Endothelial cell of umbilical vein (primary cell): ENCODE results near the gene EDN2.

Source experiments
- CTCF ChIP-seq, 2 donors: IDR thresholded peaks; 1 replicate in 1 of 2; 2 replicates in 1 of 2; pipeline ENCODE4 v1.5.1; 2011; ENCODE audit warnings: low read length in 2 of 2, mild to moderate bottlenecking in 2 of 2, moderate library complexity in 2 of 2, control low read depth in 1 of 2, inconsistent platforms in 1 of 2, low read depth in 1 of 2; ENCODE audit not compliant: insufficient read depth in 1 of 2; ENCODE audit errors: extremely low read depth in 1 of 2
- MAX ChIP-seq: IDR thresholded peaks from 2 replicates; pipeline ENCODE4 v1.6.1; 2011; ENCODE audit not compliant: insufficient read depth, insufficient read length
- MYC ChIP-seq: IDR thresholded peaks from one replicate; pipeline ENCODE4 v1.6.1; 2011; ENCODE audit warnings: mild to moderate bottlenecking, low read depth, low read length
- POLR2A ChIP-seq: IDR thresholded peaks from 2 replicates; pipeline ENCODE4 v1.6.1; 2012; ENCODE audit warnings: low read depth, mild to moderate bottlenecking, control low read depth, low read length
- POLR2AphosphoS5 ChIP-seq: IDR thresholded peaks from 2 replicates; pipeline ENCODE4 v1.6.1; 2012; ENCODE audit warnings: low read depth, mild to moderate bottlenecking, control low read depth, low read length, moderate library complexity; ENCODE audit not compliant: insufficient read depth

- no peak for TF ChIP-seq MAX
- no peak for TF ChIP-seq MYC
- no peak for TF ChIP-seq CTCF (IDR thresholded peaks at IDR 0.05; ENCODE audit: extremely low read depth in 1 of 2, insufficient read depth in 1 of 2, low read depth in 1 of 2, low read length in 2 of 2)
- no peak for TF ChIP-seq POLR2A
- no peak for TF ChIP-seq POLR2AphosphoS5
Measured at GRCh38 chr1:41514381-41514780, 29.9 kb upstream of the EDN2 start.
